GM19238 (cell line): ENCODE measurements around the gene KRTAP4-7.
"Not testable (repeated sequence)": the region's sequence is repeated elsewhere in the genome, so short reads cannot be mapped to it uniquely, and the experiment has no call there.

Source experiments
- DNase-seq: peaks from one replicate; pipeline ENCODE4 v3.0.0; 2011; ENCODE audit warnings: low spot score; ENCODE audit not compliant: insufficient read length

The KRTAP4-7 gene

DNA sequence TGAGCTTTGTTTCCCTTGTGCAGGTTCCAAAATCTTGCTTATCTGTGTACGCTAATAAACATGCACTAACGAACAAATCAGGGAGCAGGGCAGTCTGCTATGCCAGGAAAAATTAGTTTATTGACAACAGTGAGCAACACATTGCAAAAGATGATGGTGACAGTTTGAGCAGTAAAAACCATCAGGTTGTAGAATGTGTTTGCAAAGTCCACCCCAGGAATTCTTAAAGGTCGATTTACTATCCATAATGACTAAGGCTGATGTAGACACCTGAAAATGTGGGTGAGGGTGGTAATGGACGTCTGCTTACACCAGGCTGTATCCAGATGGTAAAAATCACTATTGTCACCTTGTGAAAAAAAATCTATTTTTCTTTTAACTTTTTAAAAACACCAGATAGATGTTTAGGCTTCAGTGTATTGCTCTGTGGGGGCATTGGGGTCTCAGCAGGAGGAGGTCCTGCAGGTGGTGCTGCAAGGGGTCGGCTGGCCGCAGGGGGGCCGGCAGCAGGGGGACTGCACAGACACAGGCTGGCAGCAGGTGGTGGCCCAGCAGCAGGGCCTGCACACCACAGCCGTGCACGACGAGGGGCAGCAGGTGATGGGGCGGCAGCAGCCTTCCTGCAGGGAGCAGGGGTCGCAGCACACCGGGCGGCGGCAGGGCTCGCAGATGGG is 18.8 kb upstream of the KRTAP4-7 start:
- DNase-seq, result not testable (repeated sequence)

- no peak for DNase-seq
Observed at GRCh38 chr17:41065829-41066624, 17.9 kb upstream of the KRTAP4-7 start, which contains the start of gene KRTAP2-4. KRTAP2-4 (minus strand) TSS chr17:41065879; CDS start chr17:41065845, 34 bp downstream.

- no peak for DNase-seq
Observed at GRCh38 chr17:41067281-41067680, 16.7 kb upstream of the KRTAP4-7 start.

GRCh38 chr17:41069031-41069430 is 14.9 kb upstream of the KRTAP4-7 start:
- DNase-seq, result no peak

GRCh38 chr17:41071606-41072360 is 12.2 kb upstream of the KRTAP4-7 start:
- no peak for DNase-seq

DNA sequence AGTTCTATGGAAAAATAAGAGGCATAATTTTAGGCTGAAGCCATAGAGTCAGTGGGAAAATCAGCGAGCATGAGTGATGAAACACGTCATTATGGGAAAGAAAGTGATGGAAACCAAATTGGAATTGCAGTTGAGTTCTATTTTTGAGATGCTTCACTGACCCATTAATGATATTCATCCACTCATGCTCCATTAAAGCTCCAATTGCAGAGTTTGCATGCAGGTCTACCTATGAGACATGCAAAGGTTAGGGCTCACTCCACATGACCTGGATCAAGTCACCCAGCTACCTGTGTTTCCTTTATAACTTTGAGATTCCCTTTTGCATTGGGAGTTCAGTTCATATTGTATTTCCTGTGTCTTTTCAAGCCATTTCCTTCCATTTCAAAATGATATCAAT is 10.3 kb upstream of the KRTAP4-7 start:
- no peak for DNase-seq

DNA sequence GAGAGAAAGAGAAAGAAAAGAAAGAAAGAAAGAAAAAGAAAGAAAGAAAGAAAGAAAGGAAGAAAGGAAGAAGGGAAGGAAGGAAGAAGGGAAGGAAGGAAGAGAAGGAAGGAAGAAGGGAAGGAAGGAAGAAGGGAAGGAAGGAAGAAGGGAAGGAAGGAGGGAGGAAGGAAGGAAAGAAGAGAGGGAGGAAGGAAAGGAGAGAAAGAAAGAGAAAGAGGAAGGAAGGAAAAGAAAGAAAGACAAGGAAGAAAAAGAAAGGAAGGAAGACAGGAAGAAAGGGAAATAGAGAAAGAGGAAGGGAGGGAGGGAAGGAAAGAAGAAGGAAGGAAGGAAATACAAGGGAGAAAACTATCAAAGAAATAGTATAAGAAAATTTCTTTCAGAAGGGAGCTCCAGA is 7.2 kb upstream of the KRTAP4-7 start:
- no peak for DNase-seq

GRCh38 chr17:41082626-41083025 is 1.3 kb upstream of the KRTAP4-7 start:
- DNase-seq, result no peak

DNA sequence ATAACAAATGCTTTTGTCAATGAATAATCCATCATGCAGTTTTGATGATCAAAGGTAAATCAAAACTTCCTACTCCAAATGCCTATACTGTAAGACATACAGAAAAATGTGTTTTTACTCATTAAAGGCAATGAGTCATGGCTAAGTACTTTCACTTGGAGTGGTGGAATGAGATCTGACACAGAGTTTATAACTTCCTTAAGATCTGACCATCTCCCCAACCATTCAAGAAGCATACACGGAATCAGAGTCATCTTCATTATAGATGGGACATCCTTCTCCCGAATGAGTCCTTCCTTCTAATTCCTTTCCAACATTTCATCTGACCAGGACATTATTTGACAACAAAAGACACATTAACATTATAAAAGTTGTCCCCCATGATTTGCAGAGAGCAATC is 523 bp upstream of the KRTAP4-7 start:
- not testable (repeated sequence) for DNase-seq

DNA sequence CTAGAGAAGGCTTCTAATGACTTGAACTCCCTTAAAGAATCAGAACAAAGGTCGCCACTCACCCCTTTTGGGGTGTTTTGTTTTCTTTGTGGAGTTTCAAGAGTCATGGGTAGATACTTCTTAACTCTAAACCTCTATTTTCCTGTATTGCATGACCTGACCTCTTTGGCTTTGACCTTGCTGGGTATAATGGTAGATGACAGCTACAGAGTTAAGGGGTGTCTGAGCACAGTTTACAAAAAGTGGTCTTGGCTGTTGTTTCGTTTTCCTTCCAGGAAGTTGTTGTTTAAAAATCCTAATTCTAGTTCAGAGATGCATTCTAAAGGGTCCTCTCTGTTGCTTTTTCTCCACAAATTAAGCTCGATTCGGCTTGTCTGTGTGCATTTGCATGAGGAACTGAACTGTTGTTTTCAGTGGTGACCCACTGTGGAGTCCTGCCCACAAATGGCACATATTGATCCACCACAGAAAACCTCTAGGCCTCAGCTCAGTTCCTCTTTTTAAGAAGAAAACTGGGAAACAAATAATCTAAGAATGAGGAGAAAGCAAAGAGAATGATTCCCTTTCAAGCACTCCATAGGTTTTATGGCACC is 4.9 kb downstream of the KRTAP4-7 start:
- not testable (repeated sequence) for DNase-seq

GRCh38 chr17:41096055-41096454 is 12.1 kb downstream of the KRTAP4-7 start:
- no peak for DNase-seq

DNA sequence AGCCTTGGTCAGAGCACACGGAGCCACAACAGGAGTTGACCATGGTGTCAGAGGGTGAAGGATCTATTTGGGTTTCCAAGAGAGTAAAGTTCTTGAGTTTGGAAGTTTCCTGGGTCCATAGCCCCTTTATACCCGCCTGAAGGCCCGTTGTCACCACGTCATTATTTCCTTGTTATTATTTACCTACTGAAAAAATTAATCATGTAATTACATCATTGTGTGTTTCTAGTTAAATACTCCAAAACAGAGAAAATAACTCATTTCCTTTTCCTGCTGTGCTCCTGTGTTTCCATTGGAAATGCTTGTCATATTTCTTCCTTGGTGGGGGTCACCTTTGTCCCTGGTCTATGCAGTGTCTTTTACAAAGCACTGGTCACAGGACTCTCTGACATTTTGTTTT is 14.1 kb downstream of the KRTAP4-7 start, which contains the start of gene KRTAP4-8:
Gene KRTAP4-8 (minus strand): TSS at position 101 of the 400 bp plus-strand sequence. CDS start 58 bp downstream, at position 43.
- no peak for DNase-seq

DNA sequence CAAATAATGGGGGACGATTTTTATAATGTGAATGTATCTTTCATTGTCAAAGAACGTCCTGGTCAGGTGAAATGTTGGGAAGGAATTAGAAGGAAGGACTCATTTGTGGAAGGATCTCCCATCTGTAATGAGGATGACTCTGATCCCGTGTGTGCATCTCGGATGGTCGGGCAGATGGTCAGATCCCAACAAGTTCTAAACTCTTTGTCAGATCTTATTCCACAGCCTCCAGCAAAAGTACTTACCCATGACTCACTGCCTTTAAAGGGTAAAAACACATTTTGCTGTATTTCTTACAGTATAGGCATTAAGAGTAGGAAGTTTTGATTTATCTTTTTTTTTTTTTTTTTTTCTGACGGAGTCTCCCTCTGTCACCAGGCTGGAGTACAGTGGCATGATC is 14.5 kb downstream of the KRTAP4-7 start:
- no peak for DNase-seq

- DNase-seq, result not testable (repeated sequence)
Observed at GRCh38 chr17:41099682-41100480, 15.9 kb downstream of the KRTAP4-7 start.

DNA sequence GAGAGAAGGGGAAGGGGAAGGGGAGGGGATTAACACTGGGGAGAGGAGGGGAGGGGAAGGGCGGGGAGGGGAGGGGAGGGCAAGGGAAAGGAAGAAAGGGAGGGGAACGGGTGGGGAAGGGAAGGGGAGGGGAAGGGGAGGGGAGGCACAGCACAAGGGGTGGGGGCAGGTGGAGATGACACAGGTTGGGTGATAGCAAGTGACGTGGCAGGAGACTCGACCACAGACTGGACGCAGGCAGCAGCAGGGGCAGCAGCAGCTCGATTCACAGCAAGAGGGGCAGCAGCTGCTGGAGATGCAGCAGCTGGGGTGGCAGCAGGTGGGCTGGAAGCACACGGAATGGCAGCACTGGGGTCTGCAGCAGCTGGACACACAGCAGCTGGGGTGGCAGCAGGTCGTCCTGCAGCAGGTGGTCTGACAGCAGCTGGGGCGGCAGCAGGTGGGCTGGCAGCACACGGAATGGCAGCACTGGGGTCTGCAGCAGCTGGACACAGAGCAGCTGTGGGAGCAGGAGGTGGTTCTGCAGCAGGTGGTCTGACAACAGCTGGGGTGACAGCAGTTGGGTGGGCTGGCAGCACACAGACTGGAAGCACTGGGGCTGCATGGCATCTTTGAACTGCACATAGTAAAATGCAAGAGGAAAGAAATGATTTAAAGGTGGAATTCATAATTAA is 17.8 kb downstream of the KRTAP4-7 start, which contains the start of gene KRTAP4-16:
Gene KRTAP4-16 (minus strand): TSS at position 624 of the 674 bp plus-strand sequence. CDS start 0 bp downstream, at position 624.
- DNase-seq, result no peak

DNA sequence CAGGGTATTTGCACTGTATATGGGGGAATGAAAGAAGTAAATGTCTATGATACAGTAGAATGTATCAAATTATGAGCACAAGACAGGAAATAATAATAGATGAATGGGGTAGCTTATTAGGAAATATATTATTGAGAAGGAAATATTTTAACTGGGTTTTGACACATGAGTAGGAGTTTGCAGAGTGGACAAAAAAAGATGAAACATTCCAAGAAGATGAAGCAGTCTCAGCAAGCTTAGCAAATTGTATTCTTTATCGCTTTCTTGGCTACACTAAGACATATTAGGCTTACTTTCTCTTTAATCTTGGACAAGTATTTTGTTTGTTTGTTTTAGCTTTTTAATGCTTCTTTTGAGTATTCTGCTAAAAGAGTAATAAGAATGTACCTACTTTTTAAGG is 19.9 kb downstream of the KRTAP4-7 start:
- DNase-seq, result no peak

DNA sequence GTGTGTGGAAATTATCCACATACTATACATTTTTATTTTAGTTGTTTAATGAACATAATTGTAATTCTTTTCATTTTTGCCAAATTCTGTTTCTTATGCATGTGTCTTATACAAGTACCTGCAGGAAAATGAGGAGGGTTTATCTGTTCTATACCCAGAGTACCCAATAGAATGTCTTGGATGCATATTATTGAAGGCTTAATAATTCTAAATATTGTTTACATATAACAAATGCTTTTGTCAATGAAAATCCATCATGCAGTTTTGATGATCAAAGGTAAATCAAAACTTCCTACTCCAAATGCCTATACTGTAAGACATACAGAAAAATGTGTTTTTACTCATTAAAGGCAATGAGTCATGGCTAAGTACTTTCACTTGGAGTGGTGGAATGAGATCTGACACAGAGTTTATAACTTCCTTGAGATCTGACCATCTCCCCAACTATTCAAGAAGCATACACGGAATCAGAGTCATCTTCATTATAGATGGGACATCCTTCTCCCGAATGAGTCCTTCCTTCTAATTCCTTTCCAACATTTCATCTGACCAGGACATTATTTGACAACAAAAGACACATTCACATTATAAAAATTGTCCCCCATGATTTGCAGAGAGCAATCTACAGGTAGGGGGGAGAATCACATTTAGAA is 20.6 kb downstream of the KRTAP4-7 start:
- DNase-seq, result not testable (repeated sequence)

- DNase-seq, result not testable (repeated sequence)
Observed at GRCh38 chr17:41105347-41105746, 21.4 kb downstream of the KRTAP4-7 start, which contains the start of gene KRTAP4-9. KRTAP4-9 (plus strand) TSS chr17:41105389; CDS start chr17:41105389, 0 bp downstream.

DNA sequence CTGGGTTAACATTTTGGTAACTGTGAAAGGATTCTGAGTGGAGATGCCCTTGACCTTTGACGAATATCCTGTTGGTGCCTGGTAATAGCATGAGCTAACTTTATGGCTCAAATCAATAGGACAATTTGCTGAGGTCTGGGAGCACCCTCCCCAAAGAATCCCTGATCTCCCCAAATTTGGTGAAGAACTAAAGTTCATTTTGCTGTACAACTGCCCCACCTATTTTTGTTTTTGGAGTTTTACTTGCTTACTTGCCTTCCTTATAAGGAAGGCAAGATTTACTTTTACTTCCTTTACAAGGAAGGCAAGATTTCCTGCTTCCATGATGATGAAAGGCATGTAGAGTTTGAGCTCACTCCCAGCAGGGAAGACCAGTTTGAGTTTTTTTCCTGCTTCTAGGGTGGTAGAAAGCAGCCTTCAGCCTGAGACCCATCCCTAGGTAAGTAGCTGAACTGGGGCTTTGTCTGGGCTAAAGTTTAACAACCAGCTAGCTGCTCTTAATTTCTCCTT is 24.0 kb downstream of the KRTAP4-7 start:
- DNase-seq, result no peak
